GM12801 (cell line): ENCODE measurements around the gene CD79B.

Source experiments
- TF ChIP-seq, protein P1 (sequence below): IDR thresholded peaks from one replicate; pipeline ENCODE4 v1.5.1; 2011; ENCODE audit warnings: control low read depth; ENCODE audit not compliant: insufficient read length; ENCODE audit errors: extremely low read depth

Gene CD79B

DNA sequence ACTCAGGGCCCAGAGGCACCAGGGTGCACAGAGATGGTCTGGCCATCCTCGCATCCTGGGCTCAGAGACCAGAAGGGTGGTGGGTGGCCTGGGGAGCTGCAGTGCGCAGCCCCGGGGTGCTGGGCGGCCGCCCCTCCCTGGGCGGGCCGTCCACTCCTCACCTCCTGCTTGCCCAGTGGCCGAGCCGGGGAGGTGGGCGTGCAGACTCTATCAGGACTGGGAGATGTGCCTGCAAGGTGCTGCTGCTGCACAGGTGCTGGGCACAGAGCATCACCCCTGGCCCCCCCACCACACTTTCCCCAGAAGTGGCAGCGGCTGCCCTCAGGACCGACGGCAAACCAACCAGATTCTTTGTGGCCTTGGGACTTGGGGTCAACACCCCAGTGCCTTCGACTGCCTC is 40.7 kb upstream of the CD79B start, which contains the start of gene SCN4A:
TSS of gene SCN4A (minus strand) at position 123 of the 400 bp plus-strand sequence. CDS start at position 46, 77 bp downstream.
- TF ChIP-seq, protein P1, sequence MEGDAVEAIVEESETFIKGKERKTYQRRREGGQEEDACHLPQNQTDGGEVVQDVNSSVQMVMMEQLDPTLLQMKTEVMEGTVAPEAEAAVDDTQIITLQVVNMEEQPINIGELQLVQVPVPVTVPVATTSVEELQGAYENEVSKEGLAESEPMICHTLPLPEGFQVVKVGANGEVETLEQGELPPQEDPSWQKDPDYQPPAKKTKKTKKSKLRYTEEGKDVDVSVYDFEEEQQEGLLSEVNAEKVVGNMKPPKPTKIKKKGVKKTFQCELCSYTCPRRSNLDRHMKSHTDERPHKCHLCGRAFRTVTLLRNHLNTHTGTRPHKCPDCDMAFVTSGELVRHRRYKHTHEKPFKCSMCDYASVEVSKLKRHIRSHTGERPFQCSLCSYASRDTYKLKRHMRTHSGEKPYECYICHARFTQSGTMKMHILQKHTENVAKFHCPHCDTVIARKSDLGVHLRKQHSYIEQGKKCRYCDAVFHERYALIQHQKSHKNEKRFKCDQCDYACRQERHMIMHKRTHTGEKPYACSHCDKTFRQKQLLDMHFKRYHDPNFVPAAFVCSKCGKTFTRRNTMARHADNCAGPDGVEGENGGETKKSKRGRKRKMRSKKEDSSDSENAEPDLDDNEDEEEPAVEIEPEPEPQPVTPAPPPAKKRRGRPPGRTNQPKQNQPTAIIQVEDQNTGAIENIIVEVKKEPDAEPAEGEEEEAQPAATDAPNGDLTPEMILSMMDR, result no peak

DNA sequence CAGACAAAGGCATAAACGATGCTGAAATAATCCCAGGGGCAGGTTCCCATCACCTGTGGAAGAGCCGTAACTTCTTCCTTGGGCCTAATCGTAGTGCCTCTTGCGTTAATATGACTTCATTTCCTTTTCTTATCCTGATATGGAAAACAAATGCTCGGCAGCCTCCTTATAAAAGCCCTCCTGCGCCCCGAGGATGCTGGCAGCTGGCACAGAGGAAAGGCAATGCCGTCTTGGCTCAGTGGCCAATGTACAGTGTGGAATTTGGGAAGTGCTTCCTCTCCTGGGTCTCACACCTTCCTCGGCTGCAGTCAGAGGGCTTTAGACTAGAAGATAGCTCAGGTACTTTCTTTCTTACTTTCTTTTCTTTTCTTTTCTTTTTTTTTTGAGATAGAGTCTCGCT is 37.1 kb upstream of the CD79B start:
- TF ChIP-seq, protein P1, result no peak

DNA sequence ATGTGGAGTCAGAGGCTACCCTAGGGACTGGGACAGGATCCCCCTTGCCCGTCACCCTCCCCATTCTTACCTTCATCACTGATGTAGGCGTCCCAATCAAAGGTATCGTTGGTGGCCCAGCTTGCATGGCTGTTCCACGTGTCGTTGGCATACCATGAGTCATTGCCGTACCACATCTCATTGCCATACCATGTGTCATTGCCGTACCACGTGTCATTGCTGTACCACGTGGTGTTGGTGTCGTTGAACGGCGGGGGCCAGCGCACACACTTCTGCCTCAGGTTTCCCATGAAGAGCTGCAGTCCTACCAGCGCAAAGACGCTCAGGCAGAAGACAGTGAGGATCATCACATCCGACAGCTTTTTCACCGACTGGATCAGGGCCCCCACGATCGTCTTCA is 35.8 kb upstream of the CD79B start:
- TF ChIP-seq, protein P1, result no peak

DNA sequence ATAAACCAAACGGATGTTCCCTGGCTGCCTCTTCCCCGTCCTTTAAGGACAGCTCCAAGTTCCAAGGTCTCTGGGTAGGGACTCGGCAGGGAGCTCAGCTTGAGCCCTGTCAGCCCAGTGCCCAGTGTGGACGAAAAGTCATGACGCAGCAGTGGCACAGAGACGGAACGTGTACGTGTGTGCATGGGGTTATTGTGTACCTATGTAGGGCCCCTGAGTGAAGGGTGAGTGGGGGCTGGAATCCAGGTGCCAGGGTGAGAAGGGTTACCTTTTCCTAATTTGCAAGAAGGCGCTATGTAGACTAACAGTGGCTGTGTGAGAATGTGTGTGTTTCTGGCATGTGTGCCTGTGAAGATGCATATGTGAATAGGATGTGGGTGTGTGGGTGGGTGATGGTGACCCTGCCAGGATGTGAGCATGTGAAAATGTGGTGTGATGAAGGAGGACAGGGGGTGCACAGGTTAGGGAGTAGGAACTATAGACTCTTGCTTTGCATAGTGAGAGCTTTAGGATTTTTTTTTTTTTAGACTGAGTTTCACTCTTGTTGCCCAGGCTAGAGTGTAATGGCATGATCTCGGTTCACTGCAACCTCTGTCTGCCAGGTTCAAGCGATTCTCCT is 34.6 kb upstream of the CD79B start:
- TF ChIP-seq, protein P1, result no peak

DNA sequence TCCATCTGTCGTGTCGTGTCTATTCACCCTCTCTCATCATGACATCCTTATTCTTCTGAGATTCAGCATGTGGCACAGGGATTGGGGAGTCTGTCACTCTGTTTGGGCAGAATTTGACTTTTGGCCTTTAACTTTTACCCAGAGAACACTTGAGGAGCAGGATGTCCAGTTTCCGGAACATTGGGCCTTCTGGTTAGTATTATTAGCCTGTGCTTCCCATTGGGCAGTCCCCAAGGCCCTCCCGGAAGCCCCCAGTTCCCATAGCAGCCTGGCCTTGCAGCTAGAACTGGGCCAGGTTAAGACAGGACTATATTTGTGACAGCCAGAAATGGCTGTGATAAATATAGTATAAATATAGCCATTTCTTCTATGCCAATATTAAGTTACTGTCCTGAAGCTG is 31.0 kb upstream of the CD79B start:
- TF ChIP-seq, protein P1, result no peak

DNA sequence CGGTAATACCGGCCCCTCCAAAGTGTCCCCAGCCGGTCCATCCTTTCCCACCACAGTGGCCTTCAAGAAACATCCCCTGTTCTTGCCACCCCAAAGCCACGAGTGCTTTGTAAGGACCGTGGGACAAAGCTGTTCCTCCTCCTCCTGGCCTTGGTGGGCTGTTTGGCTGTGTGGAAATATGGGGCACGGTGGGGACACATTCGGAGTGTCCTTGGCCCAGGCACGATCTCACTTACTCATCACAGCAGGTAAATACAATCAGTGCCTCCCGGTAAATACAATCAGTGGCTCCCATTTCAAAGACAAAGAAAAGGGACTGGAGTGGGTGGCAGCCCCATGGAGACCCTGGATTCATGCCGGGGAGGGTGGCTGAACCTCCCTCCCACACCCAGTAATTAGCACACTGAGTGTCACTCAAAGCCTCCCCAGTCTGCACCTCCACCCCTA is 30.2 kb upstream of the CD79B start:
- TF ChIP-seq, protein P1, result no peak

DNA sequence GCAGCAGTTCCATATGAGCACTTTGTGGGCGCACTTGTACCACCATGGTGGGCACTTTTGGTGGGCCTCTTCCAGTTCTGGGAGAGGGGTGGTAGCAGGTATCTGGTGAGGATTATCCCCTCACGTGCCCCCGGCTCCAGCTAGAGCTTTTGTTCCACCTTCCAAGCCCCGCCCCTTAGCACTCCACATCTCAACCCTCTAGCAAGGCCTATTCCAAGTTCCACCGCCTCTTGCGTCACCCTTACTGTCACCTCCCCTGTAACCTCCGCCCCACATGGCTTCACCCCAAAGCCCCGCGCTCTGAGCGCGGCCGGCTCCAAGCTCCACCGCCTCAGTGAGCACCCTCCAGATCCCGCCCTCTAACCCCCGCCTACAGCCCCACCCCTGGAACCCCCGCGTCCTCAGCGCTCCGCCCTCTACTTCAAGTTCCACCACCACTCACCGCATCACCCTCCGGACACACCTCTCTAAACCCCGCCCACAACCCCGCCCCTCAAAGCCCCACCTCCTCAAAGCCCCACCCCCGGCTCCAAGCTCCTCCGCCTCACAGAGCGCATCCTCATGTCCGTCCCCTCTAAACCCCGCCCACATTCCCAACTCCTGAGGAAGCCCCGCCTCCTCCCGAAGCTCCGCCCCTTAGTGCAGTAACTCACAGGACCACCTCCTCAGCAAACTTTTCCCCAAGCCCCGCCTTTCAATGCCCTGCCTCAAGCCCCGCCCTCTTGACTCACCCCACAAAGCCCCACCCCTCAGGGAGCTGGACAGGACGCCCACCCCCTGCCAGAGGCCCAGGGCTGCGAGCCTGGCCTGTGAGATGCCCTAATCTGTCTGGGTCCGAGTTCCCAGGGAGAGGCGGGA is 29.5 kb upstream of the CD79B start:
- TF ChIP-seq, protein P1, result no peak
